Measurements from ENCODE around the gene LDLR. TPM values are rescaled to one million over a fixed set of nuclear protein-coding genes. Genes with fewer than 3 reads are reported as not detected.
A peak's percentile ranks its signal among the peaks of the same experiment; 100 is the strongest.

The LDLR gene
- total RNA-seq, 3 donors from 2014 or later (not counting 1 experiment from before 2014, with no cell fraction given) = 84.7 to 172 (median 112) TPM

- intact Hi-C loops (cut with micrococcal nuclease) = no loop called here
- 95% methylated on average over 11 of the region's 11 CpGs for WGBS (ENCODE audit: insufficient coverage)
- H3K27me3 Mint-ChIP-seq (ENCODE audit: low read depth in 2 of 2) = peaks cover 0 to 3% of the 10 kb centered on the region in 2 donors
- ATAC-seq (no peak), DNase-seq (no peak)
- TF ChIP-seq CTCF (IDR thresholded peaks at IDR 0.05) = no peak
- Histone ChIP-seq H3K4me3 (ENCODE audit: low read length) (no peak overlapping the region), H3K4me1 (ENCODE audit: control insufficient read depth, insufficient read depth, low read length) (peaks cover 6% of the 10 kb centered on the region), H3K36me3 (ENCODE audit: control insufficient read depth, insufficient read depth, low read length) (no peaks in the 10 kb centered on the region), H3K27ac (ENCODE audit: low read length) (no peak overlapping the region), H3K9me3 (ENCODE audit: control insufficient read depth, insufficient read depth, low read length) (no peaks in the 10 kb centered on the region), H3K27me3 (ENCODE audit: control insufficient read depth, insufficient read depth, low read length) (no peaks in the 10 kb centered on the region)
- H3K27ac Mint-ChIP-seq = no peak overlapping the region
- no peaks in the 10 kb centered on the region for H3K9me3 Mint-ChIP-seq
- no peaks in the 10 kb centered on the region for H3K36me3 Mint-ChIP-seq
- no peak overlapping the region for H3K4me3 Mint-ChIP-seq
- peaks cover 0 to 5% of the 10 kb centered on the region in 2 donors for H3K4me1 Mint-ChIP-seq
Measured at GRCh38 chr19:11078893-11079292, 10.4 kb upstream of the LDLR start.

- Mint-ChIP-seq H3K27ac (no peak overlapping the region), H3K36me3 (no peaks in the 10 kb centered on the region), H3K9me3 (no peaks in the 10 kb centered on the region), H3K4me1 (no peaks in the 10 kb centered on the region), H3K27me3 (ENCODE audit: low read depth in 2 of 2) (no peaks in the 10 kb centered on the region), H3K4me3 (no peak overlapping the region)
- DNase-seq (no peak), ATAC-seq (no peak)
- Histone ChIP-seq H3K4me3 (ENCODE audit: low read length) (no peak overlapping the region), H3K27ac (ENCODE audit: low read length) (no peak overlapping the region), H3K4me1 (ENCODE audit: control insufficient read depth, insufficient read depth, low read length) (no peaks in the 10 kb centered on the region), H3K9me3 (ENCODE audit: control insufficient read depth, insufficient read depth, low read length) (no peaks in the 10 kb centered on the region), H3K36me3 (ENCODE audit: control insufficient read depth, insufficient read depth, low read length) (no peaks in the 10 kb centered on the region), H3K27me3 (ENCODE audit: control insufficient read depth, insufficient read depth, low read length) (no peaks in the 10 kb centered on the region)
- no peak for TF ChIP-seq CTCF (IDR thresholded peaks at IDR 0.05)
- intact Hi-C loops (cut with micrococcal nuclease) = no loop called here
- WGBS (ENCODE audit: insufficient coverage) = 94% methylated on average over 9 of the region's 9 CpGs
Measured at GRCh38 chr19:11079999-11080398, 9.3 kb upstream of the LDLR start.

- Mint-ChIP-seq H3K4me1 (peaks cover 24 to 29% of the 10 kb centered on the region in 2 donors), H3K27ac (peak overlapping the region; percentile 91 to 97), H3K4me3 (no peak overlapping the region), H3K9me3 (no peaks in the 10 kb centered on the region), H3K36me3 (no peaks in the 10 kb centered on the region), H3K27me3 (ENCODE audit: low read depth in 2 of 2) (no peaks in the 10 kb centered on the region)
- Histone ChIP-seq H3K9me3 (ENCODE audit: control insufficient read depth, insufficient read depth, low read length) (no peaks in the 10 kb centered on the region), H3K4me1 (ENCODE audit: control insufficient read depth, insufficient read depth, low read length) (peaks cover 37% of the 10 kb centered on the region), H3K27ac (ENCODE audit: low read length) (no peak overlapping the region), H3K36me3 (ENCODE audit: control insufficient read depth, insufficient read depth, low read length) (no peaks in the 10 kb centered on the region), H3K4me3 (ENCODE audit: low read length) (no peak overlapping the region), H3K27me3 (ENCODE audit: control insufficient read depth, insufficient read depth, low read length) (no peaks in the 10 kb centered on the region)
- no peak for TF ChIP-seq CTCF (IDR thresholded peaks at IDR 0.05)
- DNase-seq (no peak), ATAC-seq (no peak)
- WGBS (ENCODE audit: insufficient coverage) = 100% methylated on average over 3 of the region's 4 CpGs
- intact Hi-C loops (cut with micrococcal nuclease) = no loop called here
Measured at GRCh38 chr19:11087870-11088505, 1.3 kb upstream of the LDLR start.
